Putamen (tissue), 1 donor: ENCODE data around the gene ENGASE.
"Not testable (repeated sequence)": the region's sequence is repeated elsewhere in the genome, so short reads cannot be mapped to it uniquely, and the experiment has no call there.

Experiments used
- DNase-seq: peaks from one replicate; pipeline ENCODE4 v3.0.0-alpha.2; 2016; ENCODE audit warnings: low spot score

ENGASE gene

DNA sequence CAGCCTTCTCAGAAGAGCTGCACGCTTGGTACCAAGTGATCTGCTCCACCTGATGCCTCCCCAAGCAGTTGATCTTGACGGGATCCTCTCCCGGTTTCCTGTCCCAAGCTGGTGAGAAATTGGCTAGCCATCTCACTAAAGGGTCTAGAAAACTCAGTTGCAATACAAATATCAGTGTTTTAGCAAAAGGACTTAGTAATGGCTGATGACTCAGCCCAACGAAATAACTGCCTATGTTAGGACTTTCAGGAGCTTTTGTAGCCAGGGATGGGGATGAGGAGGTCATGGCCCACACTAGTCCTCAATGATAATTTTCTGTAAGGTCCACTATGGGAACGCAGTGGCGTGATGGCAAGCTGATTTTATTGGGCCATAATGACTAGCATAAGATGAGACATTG is 23.3 kb upstream of the ENGASE start:
- DNase-seq: no peak

DNA sequence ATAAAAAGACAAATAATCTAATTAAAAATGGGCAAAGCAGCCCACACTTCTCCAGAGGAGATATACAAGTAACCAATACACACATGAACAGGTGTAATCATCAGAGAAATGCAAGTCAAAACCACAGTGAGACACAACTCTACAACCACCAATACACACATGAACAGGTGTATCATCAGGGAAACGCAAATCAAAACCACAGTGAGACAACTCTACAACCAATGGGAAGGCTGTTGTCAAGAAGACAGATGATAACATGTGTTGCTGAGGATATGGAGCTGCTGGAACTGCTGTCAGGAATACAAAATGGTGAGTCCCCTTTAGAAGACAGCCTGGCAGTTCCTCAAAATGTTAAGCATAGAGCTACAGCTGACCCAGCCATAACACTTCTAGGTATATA is 22.5 kb upstream of the ENGASE start:
- DNase-seq: no peak

DNA sequence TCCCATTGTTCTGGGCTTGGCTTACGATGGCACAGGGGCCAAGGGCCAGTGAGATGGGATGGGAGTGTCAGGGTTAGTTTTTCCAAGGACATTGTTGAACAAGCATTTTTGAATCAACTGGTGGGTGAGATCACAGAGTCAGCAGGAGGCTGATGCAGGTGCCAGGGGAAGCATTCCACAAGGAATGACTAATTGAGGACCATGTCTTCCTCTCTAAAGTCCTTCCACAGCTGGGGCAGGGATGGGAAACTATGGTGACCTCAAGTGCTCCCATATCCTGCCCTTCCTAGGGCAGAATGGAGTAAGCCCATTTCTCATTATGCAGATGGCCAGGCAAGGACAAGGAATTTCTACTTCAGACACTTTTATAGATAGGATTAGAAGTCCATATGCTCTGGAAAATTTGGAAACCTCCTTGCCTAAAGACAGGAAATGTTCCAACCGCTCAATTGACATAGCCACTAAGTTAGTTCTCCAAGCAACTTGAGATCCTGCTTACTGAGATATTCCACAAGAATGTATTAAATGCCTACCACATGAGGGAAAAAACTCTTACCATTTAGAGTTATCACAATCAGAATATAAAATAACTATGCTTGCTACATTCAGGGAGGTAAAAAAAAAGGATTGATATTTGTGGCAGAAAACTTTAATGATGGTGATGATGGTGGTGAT is 21.2 kb upstream of the ENGASE start:
- DNase-seq: no peak

DNA sequence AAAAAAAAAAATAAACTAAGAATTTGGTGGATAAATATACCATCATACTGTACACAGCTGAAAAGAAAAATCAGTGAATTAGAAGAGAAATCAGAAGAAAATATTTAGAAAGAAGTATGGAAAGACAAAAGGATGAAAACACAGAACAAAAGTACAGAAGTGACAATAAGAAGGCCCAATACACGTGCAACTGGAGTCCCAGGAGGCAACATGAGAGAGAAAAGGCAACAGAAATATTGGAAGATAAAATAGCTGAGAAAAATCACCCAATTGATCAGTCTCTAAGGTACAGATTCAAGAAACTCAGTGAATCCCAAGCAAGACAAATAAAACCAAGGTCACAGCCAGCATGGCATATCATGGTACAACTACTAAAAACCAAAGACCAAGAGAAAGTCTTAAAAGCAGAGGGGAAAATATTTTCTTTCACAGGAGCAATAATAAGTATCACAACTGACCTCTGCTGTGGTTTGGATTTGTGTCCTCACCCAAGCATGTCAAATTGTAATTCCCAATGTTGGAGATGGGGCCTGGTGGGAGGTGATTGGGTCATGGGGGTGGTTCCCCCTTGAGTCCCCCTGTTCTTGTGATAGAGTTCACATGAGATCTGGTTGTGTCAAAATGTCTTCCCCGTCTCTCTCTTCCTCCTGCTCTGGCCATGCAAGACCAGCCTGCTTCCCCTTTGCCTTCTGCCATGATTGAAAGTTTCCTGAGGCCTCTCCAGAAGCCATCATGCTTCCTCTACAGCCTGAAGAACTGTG is 20.2 kb upstream of the ENGASE start:
- no peak for DNase-seq

DNA sequence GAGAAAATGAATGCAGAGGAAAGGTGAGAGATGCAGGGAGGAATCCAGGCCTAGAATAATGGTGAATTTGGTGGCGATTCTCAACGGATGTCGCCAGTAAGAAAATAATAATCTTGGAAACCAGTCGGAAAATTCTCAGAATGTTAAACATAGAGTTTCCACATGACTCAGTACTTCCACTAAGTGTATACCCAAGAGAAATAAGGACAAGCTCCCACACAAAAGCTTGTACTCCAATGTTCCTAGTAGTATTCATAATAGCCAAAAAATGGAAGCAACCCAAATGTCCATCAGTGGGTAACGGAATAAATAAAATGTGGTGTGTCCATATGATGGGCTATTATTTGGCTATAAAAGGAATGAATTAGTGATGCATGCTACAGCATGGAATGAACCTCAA is 19.4 kb upstream of the ENGASE start:
- DNase-seq: no peak

DNA sequence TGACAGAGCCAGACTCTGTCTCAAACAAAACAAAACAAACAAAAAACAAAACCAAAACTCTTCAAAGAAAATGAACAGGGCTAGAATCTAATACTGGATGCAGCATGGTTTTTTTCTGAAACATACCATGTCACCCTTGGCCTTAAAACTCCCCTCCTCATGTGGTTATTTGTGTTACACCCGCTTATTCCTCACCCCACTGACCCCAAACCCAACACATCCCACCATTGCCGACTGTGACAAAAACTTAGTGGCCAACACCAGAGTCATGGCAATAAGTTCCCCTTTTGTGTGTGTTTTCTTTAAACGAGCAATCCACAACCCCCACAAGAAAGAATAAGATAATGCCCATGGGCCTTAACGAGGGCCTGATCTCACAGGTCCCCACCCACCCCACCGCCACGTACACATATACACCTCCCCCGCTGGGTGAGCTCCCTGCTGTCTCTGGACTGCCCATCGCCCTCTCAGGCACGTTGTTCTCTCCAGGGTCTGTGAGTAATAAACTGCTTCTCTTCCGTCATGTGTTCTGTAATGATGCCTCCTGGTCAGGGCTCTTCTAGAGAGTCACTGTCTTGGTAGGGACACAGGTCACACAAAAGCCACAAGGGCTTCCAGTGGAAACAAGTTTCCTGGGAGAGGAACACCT is 16.8 kb upstream of the ENGASE start:
- no peak for DNase-seq

DNA sequence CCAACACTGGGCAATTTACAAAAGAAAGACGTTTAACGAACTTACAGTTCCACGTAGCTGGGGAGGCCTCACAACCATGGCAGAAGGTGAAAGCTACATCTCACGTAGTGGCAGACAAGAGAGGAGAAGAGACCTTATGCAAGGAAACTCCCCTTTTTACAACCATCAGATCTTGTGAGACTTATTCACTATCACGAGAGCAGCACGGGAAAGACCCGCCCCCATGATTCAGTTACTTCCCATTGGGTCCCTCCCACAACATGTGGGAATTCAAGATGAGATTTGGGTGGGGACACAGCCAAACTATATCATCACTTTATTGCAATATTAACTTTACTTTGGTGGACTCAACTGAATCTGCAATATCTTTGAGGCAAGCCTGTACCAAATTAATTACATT is 11.9 kb upstream of the ENGASE start:
- DNase-seq: no peak

DNA sequence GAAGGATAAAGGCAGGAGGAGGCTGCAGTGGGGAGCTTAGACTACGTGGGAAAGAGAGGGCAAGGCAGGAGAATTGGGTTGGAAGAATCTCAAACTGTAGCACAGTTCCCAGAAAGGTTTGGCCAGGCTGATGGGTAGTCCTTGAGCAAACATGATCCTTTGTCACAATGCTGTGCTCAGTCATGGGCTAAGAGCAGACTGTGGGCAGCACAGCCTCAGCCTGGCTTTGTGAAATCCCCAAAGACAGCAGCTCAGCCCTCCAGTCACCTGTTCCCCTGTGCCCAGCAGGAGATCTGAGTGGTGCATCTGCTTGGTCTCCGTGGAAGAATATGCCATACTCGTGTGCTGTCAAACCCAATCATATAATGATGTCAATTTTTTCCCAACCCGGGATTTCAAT is 10.6 kb upstream of the ENGASE start:
- DNase-seq: no peak

DNA sequence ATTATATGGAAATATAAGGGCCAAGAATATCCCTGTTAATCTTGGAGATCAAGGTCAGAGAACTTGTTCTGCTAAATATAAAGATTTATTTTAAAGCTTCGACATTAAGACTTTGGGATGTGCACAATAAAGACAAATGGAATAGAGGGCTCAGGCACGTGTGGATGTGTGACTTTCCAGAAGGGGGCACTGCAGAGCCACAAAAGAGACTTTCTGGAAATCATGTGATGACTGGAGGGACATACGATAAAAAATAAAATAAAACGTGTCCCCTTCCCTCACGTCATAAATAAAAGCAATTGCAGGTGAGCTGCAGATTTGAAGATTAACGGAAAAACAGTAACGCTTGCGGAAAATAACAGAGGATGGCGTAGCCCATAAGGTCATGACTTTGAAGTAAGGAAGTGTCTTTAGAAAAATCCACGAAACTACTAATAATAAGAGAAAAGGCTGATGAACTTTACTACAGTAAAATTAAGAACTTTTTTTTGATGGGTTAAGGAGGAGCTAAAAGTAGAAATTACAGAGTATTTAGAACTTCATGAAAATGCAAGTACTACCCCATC is 9.4 kb upstream of the ENGASE start:
- DNase-seq: no peak

DNA sequence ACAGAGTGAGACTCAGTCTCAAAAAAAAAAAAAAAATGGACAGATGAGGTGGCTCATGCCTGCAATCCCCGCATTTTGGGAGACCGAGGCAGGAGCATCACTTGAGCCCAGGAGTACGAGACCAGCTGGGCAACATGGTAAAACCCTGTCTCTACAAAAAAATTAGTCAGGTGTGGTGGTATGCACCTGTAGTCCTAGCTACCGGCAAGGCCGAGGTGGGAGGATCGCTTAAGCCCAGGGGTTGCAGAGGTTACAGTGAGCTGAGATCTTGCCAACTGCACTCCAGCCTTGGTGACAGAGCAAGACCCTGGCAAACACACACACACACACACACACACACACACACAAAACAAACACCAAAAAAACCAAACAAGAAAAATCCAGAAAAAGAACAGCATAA is 7.7 kb upstream of the ENGASE start:
- no peak for DNase-seq

DNA sequence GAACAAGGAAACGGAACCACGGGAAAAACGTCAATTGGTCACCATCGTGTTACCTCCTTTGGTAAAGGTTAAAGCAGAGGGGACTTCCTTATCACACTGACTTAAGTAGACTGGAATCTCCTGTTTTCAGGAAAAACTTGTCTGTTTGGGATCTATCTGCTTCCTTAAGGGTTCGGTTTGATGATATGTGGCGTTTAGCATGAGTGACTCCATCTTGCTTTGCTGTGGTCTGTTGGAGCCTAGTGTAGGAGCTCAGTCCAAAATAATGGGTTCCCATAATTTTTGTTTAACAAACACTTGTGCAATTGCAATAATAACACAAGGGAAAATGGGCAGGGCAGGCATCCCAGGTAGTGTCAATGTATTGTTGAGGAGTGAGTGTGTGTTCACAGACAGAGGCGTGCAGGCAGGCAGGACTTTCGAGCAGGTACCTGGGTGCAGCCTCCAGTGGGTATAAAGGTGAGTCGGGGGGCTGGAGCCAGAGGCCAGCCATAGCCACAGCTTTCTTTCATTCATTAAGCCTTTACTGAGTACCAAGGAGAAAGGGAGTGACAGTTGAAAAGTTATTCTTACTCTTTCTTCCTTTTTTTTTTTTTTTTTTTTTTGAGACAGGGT is 4.3 kb upstream of the ENGASE start:
- DNase-seq: no peak

DNA sequence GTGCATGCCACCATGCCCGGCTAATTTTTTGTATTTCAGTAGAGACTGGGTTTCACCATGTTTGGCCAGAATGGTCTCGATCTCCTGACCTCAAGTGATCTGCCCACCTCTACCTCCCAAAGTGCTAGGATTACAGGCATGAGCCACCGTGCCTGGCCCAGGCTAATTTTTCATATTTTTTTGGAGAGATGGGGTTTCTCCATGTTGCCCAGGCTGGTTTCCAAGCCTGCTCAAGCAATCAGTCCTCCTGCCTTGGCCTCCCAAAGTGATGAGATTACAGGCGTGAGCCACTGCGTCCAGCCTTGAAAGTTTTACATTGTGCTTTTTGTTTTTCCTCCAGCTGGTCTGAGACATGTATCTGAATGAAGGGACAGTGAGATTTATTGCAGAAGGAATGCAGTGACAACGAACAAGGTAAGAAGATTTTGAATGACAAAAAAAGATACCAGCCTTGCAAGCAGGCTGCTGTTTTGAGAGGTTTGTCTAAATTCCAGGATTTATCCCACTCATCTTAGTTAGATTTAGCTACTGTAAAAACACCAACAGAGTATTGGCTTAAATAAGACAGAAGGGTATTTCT is 3.4 kb upstream of the ENGASE start:
- no peak for DNase-seq

DNA sequence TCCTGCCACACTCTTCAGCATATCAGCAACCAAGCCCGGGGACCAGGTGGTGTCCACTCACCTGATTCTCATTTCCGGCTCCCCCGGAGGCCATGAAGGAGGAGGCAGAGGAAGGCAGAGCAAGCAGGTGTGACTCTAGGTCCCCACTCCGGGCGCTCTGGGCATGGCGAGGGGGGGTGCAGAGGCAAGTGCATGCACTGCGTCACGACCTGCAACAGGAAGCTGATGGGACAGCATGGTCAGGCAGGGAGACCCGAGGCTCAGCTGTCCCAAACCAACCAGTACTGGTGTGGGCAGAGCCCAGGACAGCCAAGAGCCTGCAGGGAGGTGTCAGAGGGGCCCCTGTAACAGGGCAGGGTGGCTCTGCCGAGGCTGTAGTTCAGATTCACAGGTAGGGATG is 2.1 kb upstream of the ENGASE start:
- no peak for DNase-seq

DNA sequence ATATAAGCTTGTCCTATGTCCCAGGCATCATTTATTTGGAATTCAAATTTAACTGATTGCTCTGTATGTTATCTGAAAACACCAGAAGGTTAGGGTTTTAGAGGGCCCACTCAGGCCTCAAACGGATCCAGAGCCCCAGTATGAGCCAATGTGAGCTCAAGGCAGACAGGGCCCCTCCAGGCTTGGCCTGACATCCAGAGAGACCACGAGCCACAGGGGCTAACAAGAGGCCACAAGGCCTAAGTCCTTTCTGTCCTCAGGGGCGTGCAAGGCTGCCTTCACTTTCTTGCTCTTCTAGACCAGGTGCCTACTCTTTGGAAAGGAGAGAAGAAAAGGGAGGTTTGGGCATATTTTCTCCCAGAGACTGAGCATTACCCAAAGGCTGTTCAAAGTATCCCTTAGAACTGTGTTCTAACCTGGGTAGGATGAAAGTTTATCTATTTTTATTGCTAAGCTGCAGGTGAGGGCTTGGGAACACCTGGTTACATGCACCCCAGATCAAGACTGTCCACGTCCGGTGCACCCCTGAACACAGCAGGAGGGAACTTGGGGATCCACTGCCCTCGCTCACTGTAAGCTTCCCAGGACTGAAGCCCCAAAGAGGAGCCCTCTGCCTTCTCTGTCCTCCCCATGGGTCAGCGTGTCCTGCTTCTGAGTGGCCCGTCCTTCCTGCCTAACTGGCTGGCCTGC is 1.5 kb upstream of the ENGASE start:
- DNase-seq: no peak

DNA sequence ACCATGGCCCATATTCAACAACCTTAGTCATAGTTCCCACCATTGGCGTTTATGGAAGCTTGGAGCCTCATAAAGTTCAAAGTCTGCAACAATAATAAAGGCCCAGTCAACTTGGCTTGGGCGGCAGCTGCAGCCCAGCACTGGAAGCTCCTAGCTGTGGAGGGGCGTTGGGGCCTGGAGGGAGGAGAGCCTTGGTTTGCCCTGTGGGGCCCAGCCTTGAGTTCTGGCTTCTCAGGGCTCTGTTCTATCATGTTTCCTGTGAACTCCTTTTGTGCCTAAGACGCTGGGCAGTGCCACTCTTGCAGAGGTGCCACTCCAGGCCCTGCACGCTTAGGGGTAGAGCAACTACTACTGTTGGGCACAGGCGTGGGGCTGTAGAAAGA is 927 bp upstream of the ENGASE start:
- DNase-seq: no peak

DNA sequence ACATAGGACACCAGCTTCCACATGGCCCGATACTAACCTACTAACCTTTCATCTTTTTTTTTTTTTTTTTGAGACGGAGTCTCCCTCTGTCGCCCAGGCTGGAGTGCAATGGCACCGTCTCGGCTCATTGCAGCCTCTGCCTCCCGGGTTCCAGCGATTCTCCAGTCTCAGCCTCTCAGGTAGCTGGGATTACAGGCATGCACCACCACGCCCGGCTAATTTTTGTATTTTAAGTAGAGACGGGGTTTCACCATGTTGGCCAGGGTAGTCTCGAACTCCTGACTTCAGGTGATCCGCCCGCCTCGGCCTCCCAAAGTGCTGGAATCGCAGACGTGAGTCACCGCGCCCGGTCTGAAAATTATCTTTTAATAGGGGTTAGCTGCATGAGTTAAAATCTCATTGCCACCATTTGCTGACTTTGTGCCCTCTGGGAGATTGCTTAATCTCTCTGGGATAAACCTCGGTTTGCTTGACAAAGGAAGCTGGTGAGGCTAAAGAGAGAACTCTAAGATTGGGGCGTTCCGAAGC is 439 bp upstream of the ENGASE start:
- not testable (repeated sequence) for DNase-seq

DNA sequence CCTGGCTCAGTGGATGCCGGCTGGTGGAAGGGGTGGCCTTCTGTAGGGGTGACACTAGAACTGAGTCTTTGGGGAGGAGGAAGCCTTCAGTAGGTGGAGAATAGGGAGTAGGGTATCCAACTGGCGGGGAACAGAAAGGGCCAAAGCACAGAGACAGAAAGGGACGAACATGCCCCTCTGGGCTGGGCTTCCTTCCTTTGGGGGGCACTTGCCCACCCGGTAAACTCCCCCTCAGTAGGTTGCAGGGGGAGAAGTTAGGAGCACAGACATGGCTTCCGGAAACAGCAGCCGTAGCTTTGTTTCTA is 774 bp downstream of the ENGASE start:
- no peak for DNase-seq

DNA sequence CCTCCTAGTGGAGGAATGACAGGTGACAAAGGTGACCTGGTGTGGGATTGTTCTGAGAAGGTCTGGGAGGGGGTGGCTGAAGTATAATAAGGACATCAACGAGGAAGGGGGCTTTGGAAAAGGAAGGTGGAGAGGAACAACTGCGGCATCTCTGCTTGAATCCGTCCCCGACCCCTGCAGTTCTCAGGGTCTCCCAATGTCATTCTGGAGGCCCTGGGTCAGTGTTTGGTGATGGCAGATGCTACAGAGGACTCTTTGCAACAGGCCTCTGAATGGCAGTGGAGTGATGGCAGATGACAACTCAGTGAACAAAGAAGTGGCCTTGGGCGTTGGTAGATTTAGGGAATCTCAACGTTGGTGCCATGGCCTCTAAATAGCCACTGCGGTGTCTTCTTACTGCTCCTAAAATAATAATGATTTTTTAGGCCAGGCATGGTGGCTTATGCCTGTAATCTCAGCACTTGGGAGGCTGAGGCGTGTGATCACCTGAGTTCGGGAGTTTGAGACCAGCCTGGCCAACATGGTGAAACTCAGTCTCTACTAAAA is 1.3 kb downstream of the ENGASE start:
- no peak for DNase-seq

DNA sequence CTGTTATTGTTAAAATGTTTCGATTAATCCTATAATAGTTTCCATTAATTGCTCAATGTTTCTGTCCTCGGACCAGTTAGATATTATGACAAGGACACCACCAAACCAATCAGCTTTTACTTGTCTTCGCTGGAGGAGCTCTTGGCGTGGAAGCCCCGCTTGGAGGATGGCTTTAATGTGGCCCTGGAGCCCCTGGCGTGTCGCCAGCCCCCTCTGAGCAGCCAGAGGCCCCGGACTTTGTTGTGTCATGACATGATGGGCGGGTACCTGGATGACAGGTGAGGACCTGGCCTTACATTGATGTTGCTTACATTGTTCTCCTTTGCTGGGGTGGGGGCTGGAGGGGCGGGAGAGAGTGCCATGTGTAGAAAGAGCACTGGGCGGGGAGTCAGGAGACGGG is 3.0 kb downstream of the ENGASE start:
- no peak for DNase-seq

DNA sequence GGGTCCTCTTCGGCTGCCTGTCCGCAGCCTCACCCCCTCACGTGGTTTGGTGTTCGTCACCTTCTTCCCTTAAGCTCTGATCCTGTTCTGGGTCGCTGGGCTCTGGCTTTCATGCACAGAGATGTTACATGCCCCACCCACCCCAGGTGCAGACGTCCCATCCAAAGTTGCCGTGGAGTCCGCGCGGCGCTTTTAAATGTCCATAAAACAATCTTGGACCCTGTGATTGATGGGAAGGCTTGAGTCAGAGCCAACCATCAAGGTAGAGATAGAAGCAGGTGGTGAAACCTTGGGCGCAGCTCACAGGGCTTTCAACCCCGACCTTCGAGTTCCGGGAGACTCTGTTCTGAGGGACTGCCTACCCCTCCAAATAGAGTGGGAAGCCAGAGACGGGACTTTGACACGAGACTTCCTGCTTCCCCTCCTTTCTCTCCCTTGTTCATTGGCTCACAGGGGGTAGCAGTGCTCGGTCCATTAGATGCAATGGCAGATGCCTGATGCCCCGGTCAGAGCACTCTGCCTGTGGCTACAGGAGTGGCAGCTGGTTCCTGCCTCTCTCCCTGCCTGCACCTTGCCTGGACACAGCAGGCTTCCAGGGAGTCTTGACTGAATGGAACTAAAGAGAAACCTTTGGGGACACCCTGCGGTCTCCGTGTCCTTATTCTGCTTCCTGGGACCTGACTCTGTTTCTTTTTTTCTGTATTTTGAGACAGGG is 4.0 kb downstream of the ENGASE start:
- DNase-seq: no peak
